ENCODE measurements around the gene ST8SIA6. TPM values are rescaled to one million over a fixed set of nuclear protein-coding genes. Genes with fewer than 3 reads are reported as not detected.
A peak's percentile ranks its signal among the peaks of the same experiment; 100 is the strongest.
"Not testable (repeated sequence)": the region's sequence is repeated elsewhere in the genome, so short reads cannot be mapped to it uniquely, and the experiment has no call there.

Gene ST8SIA6
- total and polyA plus RNA-seq, 7 experiments from 2014 or later: 0.08 to 2.5 (median 0.56) TPM

- peak in 6 of 9 donors; percentile 25 to 56 (median 54) for DNase-seq
- intact Hi-C loops (cut with micrococcal nuclease): loop anchor here (1.0 to 5.0 kb wide), 7 partner anchors 21 to 334 kb away; no protein-coding TSS in a partner anchor
- H3K9me3 ChIP-seq (ENCODE audit: control insufficient read depth in 2 of 3, low read length in 3 of 3): no peaks in the 10 kb centered on the region
- H3K4me1 ChIP-seq (ENCODE audit: control insufficient read depth in 2 of 2, insufficient read depth in 2 of 2, low read length in 2 of 2): peaks cover 0 to 14% of the 10 kb centered on the region in 2 donors
- no peaks in the 10 kb centered on the region for H3K27me3 ChIP-seq (ENCODE audit: control insufficient read depth in 2 of 2, insufficient read depth in 2 of 2, low read length in 2 of 2)
- Mint-ChIP-seq H3K27me3 (peaks cover 0 to 25% (median 0%) of the 10 kb centered on the region in 5 donors), H3K9me3 (peaks cover 0 to 3% (median 0%) of the 10 kb centered on the region in 11 donors), H3K4me3 (peak overlapping the region in 9 of 10 donors; percentile 4 to 69 (median 45)), H3K4me1 (peaks cover 14 to 32% (median 29%) of the 10 kb centered on the region in 7 donors), H3K36me3 (peaks cover 0 to 2% (median 0%) of the 10 kb centered on the region in 5 donors), H3K27ac (peak overlapping the region; percentile 50 to 87 (median 78))
- H3K4me3 ChIP-seq (ENCODE audit: low read length): no peak overlapping the region
- CTCF ChIA-PET: interaction anchor here (0.6 to 9.4 kb wide), 13 partner anchors 9 to 389 kb away, joined by 3 to 178 read pairs (median 4); no protein-coding TSS in a partner anchor
- POLR2A ChIA-PET: interaction anchor here (0.6 to 14.3 kb wide), 6 partner anchors 12 to 592 kb away, joined by 3 to 200 read pairs (median 5); partner anchors contain the start of gene RSU1
- no peaks in the 10 kb centered on the region for H3K36me3 ChIP-seq (ENCODE audit: control insufficient read depth in 2 of 3, insufficient read depth in 3 of 3, low read length in 3 of 3)
- peak; percentile 79 for ATAC-seq
- H3K27ac ChIP-seq (ENCODE audit: low read depth, low read length): no peak overlapping the region
These were observed 45.1 kb downstream of the ST8SIA6 start for GRCh38 chr10:17409170-17409733.

GRCh38 chr10:17407047-17407446 is 47.3 kb downstream of the ST8SIA6 start:
- Mint-ChIP-seq H3K27me3 (peaks cover 0 to 20% (median 0%) of the 10 kb centered on the region in 5 donors), H3K4me3 (no peak overlapping the region), H3K9me3 (peaks cover 0 to 2% (median 0%) of the 10 kb centered on the region in 11 donors), H3K27ac (peak overlapping the region in 1 of 9 donors; percentile 38), H3K4me1 (peaks cover 10 to 29% (median 26%) of the 10 kb centered on the region in 7 donors), H3K36me3 (peaks cover 0 to 2% (median 0%) of the 10 kb centered on the region in 5 donors)
- CTCF ChIA-PET: interaction anchor here (0.9 to 9.4 kb wide), 3 partner anchors 19 to 28 kb away, joined by 3 to 178 read pairs (median 9); no protein-coding TSS in a partner anchor
- intact Hi-C loops (cut with micrococcal nuclease): loop anchor here in 1 of 2 donors (5.0 kb wide), 1 partner anchor 35 kb away; no protein-coding TSS in a partner anchor
- Histone ChIP-seq H3K27ac (ENCODE audit: low read depth, low read length) (no peak overlapping the region), H3K36me3 (ENCODE audit: control insufficient read depth in 2 of 3, insufficient read depth in 3 of 3, low read length in 3 of 3) (no peaks in the 10 kb centered on the region), H3K27me3 (ENCODE audit: control insufficient read depth in 2 of 2, insufficient read depth in 2 of 2, low read length in 2 of 2) (no peaks in the 10 kb centered on the region), H3K4me1 (ENCODE audit: control insufficient read depth in 2 of 2, insufficient read depth in 2 of 2, low read length in 2 of 2) (peaks cover 0 to 14% of the 10 kb centered on the region in 2 donors), H3K9me3 (ENCODE audit: control insufficient read depth in 2 of 3, low read length in 3 of 3) (no peaks in the 10 kb centered on the region), H3K4me3 (ENCODE audit: low read length) (no peak overlapping the region)
- POLR2A ChIA-PET: interaction anchor here (0.6 to 14.3 kb wide), 2 partner anchors 18 to 20 kb away, joined by 3 to 200 read pairs; no protein-coding TSS in a partner anchor
- DNase-seq (no peak), ATAC-seq (no peak)

GRCh38 chr10:17406036-17406834 is 48.2 kb downstream of the ST8SIA6 start:
- H3K4me1 Mint-ChIP-seq: peaks cover 9 to 20% (median 19%) of the 10 kb centered on the region in 7 donors
- Histone ChIP-seq H3K27me3 (ENCODE audit: control insufficient read depth in 2 of 2, insufficient read depth in 2 of 2, low read length in 2 of 2) (no peaks in the 10 kb centered on the region), H3K4me1 (ENCODE audit: control insufficient read depth in 2 of 2, insufficient read depth in 2 of 2, low read length in 2 of 2) (peaks cover 0 to 14% of the 10 kb centered on the region in 2 donors), H3K4me3 (ENCODE audit: low read length) (no peak overlapping the region), H3K36me3 (ENCODE audit: control insufficient read depth in 2 of 3, insufficient read depth in 3 of 3, low read length in 3 of 3) (no peaks in the 10 kb centered on the region), H3K9me3 (ENCODE audit: control insufficient read depth in 2 of 3, low read length in 3 of 3) (no peaks in the 10 kb centered on the region), H3K27ac (ENCODE audit: low read depth, low read length) (no peak overlapping the region)
- ATAC-seq (no peak), DNase-seq (no peak)
- ChIA-PET CTCF (interaction anchor here (0.9 to 9.4 kb wide), 3 partner anchors 24 to 174 kb away, joined by 3 to 178 read pairs (median 3); no protein-coding TSS in a partner anchor), POLR2A (interaction anchor here (0.6 kb wide), 1 partner anchor 17 kb away, joined by 3 read pairs; no protein-coding TSS in a partner anchor)
- H3K27ac Mint-ChIP-seq: peak overlapping the region in 2 of 9 donors; percentile 7 to 13
- no peaks in the 10 kb centered on the region for H3K36me3 Mint-ChIP-seq
- H3K4me3 Mint-ChIP-seq: no peak overlapping the region
- H3K9me3 Mint-ChIP-seq: peaks cover 0 to 2% (median 0%) of the 10 kb centered on the region in 11 donors
- intact Hi-C loops (cut with micrococcal nuclease): loop anchor here in 1 of 2 donors (5.0 kb wide), 1 partner anchor 36 kb away; no protein-coding TSS in a partner anchor
- peaks cover 0 to 16% (median 0%) of the 10 kb centered on the region in 5 donors for H3K27me3 Mint-ChIP-seq

- H3K4me3 Mint-ChIP-seq: no peak overlapping the region
- no peaks in the 10 kb centered on the region for H3K4me1 Mint-ChIP-seq
- H3K27ac Mint-ChIP-seq: no peak overlapping the region
- H3K27me3 Mint-ChIP-seq: peaks cover 0 to 19% (median 0%) of the 10 kb centered on the region in 5 donors
- no peak for ATAC-seq
- Histone ChIP-seq H3K4me1 (ENCODE audit: control insufficient read depth in 2 of 2, insufficient read depth in 2 of 2, low read length in 2 of 2) (no peaks in the 10 kb centered on the region), H3K9me3 (ENCODE audit: control insufficient read depth in 2 of 3, low read length in 3 of 3) (no peaks in the 10 kb centered on the region), H3K27me3 (ENCODE audit: control insufficient read depth in 2 of 2, insufficient read depth in 2 of 2, low read length in 2 of 2) (no peaks in the 10 kb centered on the region), H3K4me3 (ENCODE audit: low read length) (no peak overlapping the region), H3K36me3 (ENCODE audit: control insufficient read depth in 2 of 3, insufficient read depth in 3 of 3, low read length in 3 of 3) (no peaks in the 10 kb centered on the region), H3K27ac (ENCODE audit: low read depth, low read length) (no peak overlapping the region)
- no peaks in the 10 kb centered on the region for H3K36me3 Mint-ChIP-seq
- CTCF ChIA-PET: no interaction called here
- peaks cover 0 to 4% (median 0%) of the 10 kb centered on the region in 11 donors for H3K9me3 Mint-ChIP-seq
- intact Hi-C loops (cut with micrococcal nuclease): no loop called here
- no peak for DNase-seq
- POLR2A ChIA-PET: no interaction called here
These were observed 51.2 kb downstream of the ST8SIA6 start for GRCh38 chr10:17403161-17403560.

- H3K27me3 ChIP-seq (ENCODE audit: control insufficient read depth in 2 of 2, insufficient read depth in 2 of 2, low read length in 2 of 2); H3K36me3 Mint-ChIP-seq: not testable (repeated sequence)
These were observed 52.4 kb downstream of the ST8SIA6 start for GRCh38 chr10:17402040-17402439.

GRCh38 chr10:17396004-17396403 is 58.4 kb downstream of the ST8SIA6 start:
- CTCF ChIA-PET: no interaction called here
- no peak overlapping the region for H3K27ac Mint-ChIP-seq
- no peak for ATAC-seq

More at GRCh38 chr10:17402040-17402439, 52.4 kb downstream of the ST8SIA6 start:
- intact Hi-C loops (cut with micrococcal nuclease); DNase-seq; H3K4me3 Mint-ChIP-seq; H3K27ac Mint-ChIP-seq; H3K4me3 ChIP-seq (ENCODE audit: low read length); POLR2A ChIA-PET; H3K4me1 ChIP-seq (ENCODE audit: control insufficient read depth in 2 of 2, insufficient read depth in 2 of 2, low read length in 2 of 2); H3K9me3 Mint-ChIP-seq; ATAC-seq; CTCF ChIA-PET; H3K36me3 ChIP-seq (ENCODE audit: control insufficient read depth in 2 of 3, insufficient read depth in 3 of 3, low read length in 3 of 3); H3K4me1 Mint-ChIP-seq; H3K27ac ChIP-seq (ENCODE audit: low read depth, low read length); H3K9me3 ChIP-seq (ENCODE audit: control insufficient read depth in 2 of 3, low read length in 3 of 3): not testable (repeated sequence)
- H3K27me3 Mint-ChIP-seq: peaks cover 0 to 14% (median 0%) of the 10 kb centered on the region in 5 donors

More at GRCh38 chr10:17396004-17396403, 58.4 kb downstream of the ST8SIA6 start:
- Mint-ChIP-seq H3K27me3 (peaks cover 0 to 13% (median 0%) of the 10 kb centered on the region in 5 donors), H3K36me3 (peaks cover 0 to 3% (median 0%) of the 10 kb centered on the region in 5 donors), H3K9me3 (peaks cover 0 to 2% (median 0%) of the 10 kb centered on the region in 11 donors), H3K4me1 (peaks cover 0 to 8% (median 0%) of the 10 kb centered on the region in 7 donors), H3K4me3 (no peak overlapping the region)
- intact Hi-C loops (cut with micrococcal nuclease): no loop called here
- DNase-seq: no peak
- no peaks in the 10 kb centered on the region for H3K36me3 ChIP-seq (ENCODE audit: control insufficient read depth in 2 of 3, insufficient read depth in 3 of 3, low read length in 3 of 3)
- H3K27me3 ChIP-seq (ENCODE audit: control insufficient read depth in 2 of 2, insufficient read depth in 2 of 2, low read length in 2 of 2): no peaks in the 10 kb centered on the region
- H3K4me1 ChIP-seq (ENCODE audit: control insufficient read depth in 2 of 2, insufficient read depth in 2 of 2, low read length in 2 of 2): no peaks in the 10 kb centered on the region
- H3K4me3 ChIP-seq (ENCODE audit: low read length): no peak overlapping the region
- no peaks in the 10 kb centered on the region for H3K9me3 ChIP-seq (ENCODE audit: control insufficient read depth in 2 of 3, low read length in 3 of 3)
- H3K27ac ChIP-seq (ENCODE audit: low read depth, low read length): no peak overlapping the region
- POLR2A ChIA-PET: no interaction called here
